ENCODE results near the gene SULT1C2. TPM values are rescaled to one million over a fixed set of nuclear protein-coding genes. Genes with fewer than 3 reads are reported as not detected.

SULT1C2 gene
- 2.5 and 3.5 TPM in 2 replicates for total RNA-seq (2014; rRNA removed; shearing (Covaris generic))

GRCh38 chr2:108288534-108289106 lies at the start of gene SULT1C2:
TSS of gene SULT1C2 (plus strand) at chr2:108288895. CDS start at chr2:108293668, 4,773 bp downstream.

GRCh38 chr2:108239786-108240185 lies 48.9 kb upstream of the SULT1C2 start, which contains the start of gene SULT1C3:
TSS of gene SULT1C3 (plus strand) at chr2:108239968. CDS start at chr2:108247195, 7,227 bp downstream.

Other genes starting within 250 kb of the SULT1C2 start
- not detected in 2 replicates for gene SULT1C3, start 48.9 kb upstream of the SULT1C2 start, total RNA-seq (2014; rRNA removed; shearing (Covaris generic))
- gene SULT1C4, start 89.1 kb downstream of the SULT1C2 start, total RNA-seq (2014; rRNA removed; shearing (Covaris generic)), result not detected in 2 replicates
- 13.7 and 17.9 TPM in 2 replicates for gene GCC2, start 160.3 kb downstream of the SULT1C2 start, total RNA-seq (2014; rRNA removed; shearing (Covaris generic))
- 43.7 and 44.6 TPM in 2 replicates for gene LIMS1, start 245.6 kb downstream of the SULT1C2 start, total RNA-seq (2014; rRNA removed; shearing (Covaris generic))